ENCODE data around the gene FBXW2. TPM values are rescaled to one million over a fixed set of nuclear protein-coding genes. Genes with fewer than 3 reads are reported as not detected.
"Not testable (repeated sequence)": the region's sequence is repeated elsewhere in the genome, so short reads cannot be mapped to it uniquely, and the experiment has no call there.

Gene FBXW2
- total and polyA plus RNA-seq, 2 donors (not counting 1 experiment from before 2014, with no cell fraction given) = 14.9 to 70.6 TPM

DNA sequence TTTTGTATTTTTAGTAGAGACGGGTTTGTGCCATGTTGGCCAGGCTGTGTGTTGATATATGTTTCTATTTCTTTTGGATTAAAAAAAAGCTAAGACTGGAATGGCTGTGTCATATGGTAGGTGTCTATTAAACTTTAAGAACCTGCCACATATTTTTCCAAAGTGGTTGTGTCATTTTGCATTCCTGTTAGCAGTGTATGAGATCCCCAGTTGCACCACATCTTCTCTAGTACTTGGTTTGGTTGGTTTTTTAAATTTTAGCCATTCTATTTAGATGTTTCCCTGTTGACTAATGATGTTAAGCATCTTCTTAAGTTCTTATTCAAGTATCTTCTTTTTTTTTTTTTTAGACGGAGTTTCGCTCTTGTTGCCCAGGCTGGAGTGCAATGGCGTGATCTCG is 42.8 kb downstream of the FBXW2 start:
- POLR2A ChIA-PET = no interaction called here
- ATAC-seq (ENCODE audit: low read depth) (no peak), DNase-seq (no peak)
- Histone ChIP-seq H3K79me2 (ENCODE audit: control insufficient read depth, insufficient read depth, low read length) (no peaks in the 10 kb centered on the region), H2AFZ (ENCODE audit: insufficient read depth, low read depth, low read length, poor library complexity, severe bottlenecking) (no peak overlapping the region), H3K9me3 (ENCODE audit: control extremely low read depth in 1 of 3, control insufficient read depth in 2 of 3, insufficient read depth in 1 of 3, low read length in 2 of 3) (peaks cover 0 to 5% (median 0%) of the 10 kb centered on the region in 3 donors), H3K4me3 (ENCODE audit: control extremely low read depth in 1 of 5, extremely low read depth in 1 of 5, insufficient read depth in 1 of 5, low read depth in 2 of 5, low read length in 4 of 5) (no peak overlapping the region), H3K4me2 (replicated peaks; ENCODE audit: low read depth, low read length, poor library complexity, severe bottlenecking) (no peak overlapping the region), H4K20me1 (ENCODE audit: control insufficient read depth, insufficient read depth, low read length, poor library complexity, severe bottlenecking) (no peaks in the 10 kb centered on the region), H3K4me1 (ENCODE audit: control insufficient read depth in 2 of 2, insufficient read depth in 2 of 2, low read length in 2 of 2) (no peaks in the 10 kb centered on the region), H3K27me3 (replicated peaks in 1 of 4; ENCODE audit: control extremely low read depth in 1 of 4, control insufficient read depth in 3 of 4, insufficient read depth in 4 of 4, low read length in 3 of 4) (no peaks in the 10 kb centered on the region), H3K27ac (ENCODE audit: low read length in 2 of 2) (no peak overlapping the region), H3K9ac (ENCODE audit: low read length) (no peak overlapping the region), H3K36me3 (replicated peaks in 1 of 2; ENCODE audit: control extremely low read depth in 1 of 2, control insufficient read depth in 1 of 2, extremely low read depth in 1 of 2, insufficient read depth in 2 of 2, low read length in 1 of 2) (no peaks in the 10 kb centered on the region)
- CTCF ChIA-PET = interaction anchor here (0.8 kb wide), 2 partner anchors 11 to 309 kb away, joined by 3 read pairs; no protein-coding TSS in a partner anchor
- TF ChIP-seq, protein P1, sequence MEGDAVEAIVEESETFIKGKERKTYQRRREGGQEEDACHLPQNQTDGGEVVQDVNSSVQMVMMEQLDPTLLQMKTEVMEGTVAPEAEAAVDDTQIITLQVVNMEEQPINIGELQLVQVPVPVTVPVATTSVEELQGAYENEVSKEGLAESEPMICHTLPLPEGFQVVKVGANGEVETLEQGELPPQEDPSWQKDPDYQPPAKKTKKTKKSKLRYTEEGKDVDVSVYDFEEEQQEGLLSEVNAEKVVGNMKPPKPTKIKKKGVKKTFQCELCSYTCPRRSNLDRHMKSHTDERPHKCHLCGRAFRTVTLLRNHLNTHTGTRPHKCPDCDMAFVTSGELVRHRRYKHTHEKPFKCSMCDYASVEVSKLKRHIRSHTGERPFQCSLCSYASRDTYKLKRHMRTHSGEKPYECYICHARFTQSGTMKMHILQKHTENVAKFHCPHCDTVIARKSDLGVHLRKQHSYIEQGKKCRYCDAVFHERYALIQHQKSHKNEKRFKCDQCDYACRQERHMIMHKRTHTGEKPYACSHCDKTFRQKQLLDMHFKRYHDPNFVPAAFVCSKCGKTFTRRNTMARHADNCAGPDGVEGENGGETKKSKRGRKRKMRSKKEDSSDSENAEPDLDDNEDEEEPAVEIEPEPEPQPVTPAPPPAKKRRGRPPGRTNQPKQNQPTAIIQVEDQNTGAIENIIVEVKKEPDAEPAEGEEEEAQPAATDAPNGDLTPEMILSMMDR (IDR thresholded peaks at IDR 0.05) = no peak
- no peak for TF ChIP-seq EZH2 (IDR thresholded peaks at IDR 0.05; ENCODE audit: borderline replicate concordance, insufficient read depth, low read depth, low read length, poor library complexity, severe bottlenecking)
- intact Hi-C loops (cut with micrococcal nuclease) = no loop called here
- no CpG with 5 or more reads among the region's 5 CpGs for WGBS (ENCODE audit: insufficient coverage)
- Mint-ChIP-seq H3K9me3 (ENCODE audit: insufficient read depth) (no peaks in the 10 kb centered on the region), H3K27me3 (no peaks in the 10 kb centered on the region), H3K4me1 (no peaks in the 10 kb centered on the region), H3K27ac (no peak overlapping the region), H3K4me3 (no peak overlapping the region)

DNA sequence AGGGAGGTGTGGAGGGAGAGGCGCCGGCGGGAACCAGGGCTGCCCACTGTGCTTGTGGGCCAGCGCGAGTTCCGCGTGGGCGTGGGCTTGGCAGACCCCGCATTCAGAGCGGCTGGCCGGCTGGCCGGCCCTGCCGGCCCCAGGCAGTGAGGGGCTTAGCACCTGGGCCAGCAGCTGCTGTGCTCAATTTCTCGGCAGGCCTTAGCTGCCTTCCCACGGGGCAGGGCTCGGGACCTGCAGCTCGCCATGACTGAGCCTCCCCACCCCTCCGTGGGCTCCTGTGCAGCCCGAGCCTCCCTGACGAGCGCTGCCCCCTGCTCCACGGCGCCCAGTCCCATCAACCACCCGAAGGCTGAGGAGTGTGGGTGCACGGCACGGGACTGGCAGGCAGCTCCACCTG is 46.9 kb downstream of the FBXW2 start:
- H3K4me1 ChIP-seq (ENCODE audit: control insufficient read depth in 2 of 2, insufficient read depth in 2 of 2, low read length in 2 of 2); POLR2A ChIA-PET; H3K4me3 Mint-ChIP-seq; H3K27ac Mint-ChIP-seq; H3K9me3 ChIP-seq (ENCODE audit: control extremely low read depth in 1 of 3, control insufficient read depth in 2 of 3, insufficient read depth in 1 of 3, low read length in 2 of 3); DNase-seq; H3K27ac ChIP-seq (ENCODE audit: low read length in 2 of 2); H4K20me1 ChIP-seq (ENCODE audit: control insufficient read depth, insufficient read depth, low read length, poor library complexity, severe bottlenecking); H3K9ac ChIP-seq (ENCODE audit: low read length); ATAC-seq (ENCODE audit: low read depth); H3K9me3 Mint-ChIP-seq (ENCODE audit: insufficient read depth); H3K27me3 Mint-ChIP-seq; H3K36me3 ChIP-seq (replicated peaks in 1 of 2; ENCODE audit: control extremely low read depth in 1 of 2, control insufficient read depth in 1 of 2, extremely low read depth in 1 of 2, insufficient read depth in 2 of 2, low read length in 1 of 2); H3K4me2 ChIP-seq (replicated peaks; ENCODE audit: low read depth, low read length, poor library complexity, severe bottlenecking); H2AFZ ChIP-seq (ENCODE audit: insufficient read depth, low read depth, low read length, poor library complexity, severe bottlenecking); H3K27me3 ChIP-seq (replicated peaks in 1 of 4; ENCODE audit: control extremely low read depth in 1 of 4, control insufficient read depth in 3 of 4, insufficient read depth in 4 of 4, low read length in 3 of 4); intact Hi-C loops (cut with micrococcal nuclease); H3K4me3 ChIP-seq (ENCODE audit: control extremely low read depth in 1 of 5, extremely low read depth in 1 of 5, insufficient read depth in 1 of 5, low read depth in 2 of 5, low read length in 4 of 5); H3K79me2 ChIP-seq (ENCODE audit: control insufficient read depth, insufficient read depth, low read length); H3K4me1 Mint-ChIP-seq: not testable (repeated sequence)
- CTCF ChIA-PET = interaction anchor here (1.4 kb wide), 2 partner anchors 9 to 315 kb away, joined by 3 read pairs; no protein-coding TSS in a partner anchor
- 98% methylated on average over 26 of the region's 26 CpGs for WGBS (ENCODE audit: insufficient coverage)
